ENCODE data around the gene MACROD2.

Gene MACROD2

DNA sequence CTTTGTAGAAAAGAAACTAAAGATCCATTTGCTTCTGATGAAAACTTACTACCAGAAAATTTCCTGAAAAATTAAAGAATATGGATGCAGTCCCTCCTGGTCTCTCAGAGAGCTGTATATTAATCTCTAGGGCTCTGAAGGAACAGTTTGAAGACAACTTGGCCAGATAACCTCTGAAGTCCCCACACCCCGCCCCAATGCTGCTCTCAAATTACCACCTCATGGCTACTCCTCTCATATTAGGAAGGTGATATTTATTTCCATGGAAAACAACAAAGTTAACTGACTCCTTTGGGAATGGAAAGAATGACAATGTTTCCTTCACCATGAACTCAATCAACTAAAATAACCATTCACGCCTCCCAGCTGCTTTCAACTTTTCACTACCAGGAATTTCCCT, 750.5 kb downstream of the MACROD2 start:
- Mint-ChIP-seq H3K27ac (no peak overlapping the region), H3K36me3 (no peaks in the 10 kb centered on the region), H3K9me3 (ENCODE audit: low read depth) (no peaks in the 10 kb centered on the region), H3K4me3 (no peak overlapping the region), H3K27me3 (no peaks in the 10 kb centered on the region), H3K4me1 (ENCODE audit: low read depth) (no peaks in the 10 kb centered on the region)

DNA sequence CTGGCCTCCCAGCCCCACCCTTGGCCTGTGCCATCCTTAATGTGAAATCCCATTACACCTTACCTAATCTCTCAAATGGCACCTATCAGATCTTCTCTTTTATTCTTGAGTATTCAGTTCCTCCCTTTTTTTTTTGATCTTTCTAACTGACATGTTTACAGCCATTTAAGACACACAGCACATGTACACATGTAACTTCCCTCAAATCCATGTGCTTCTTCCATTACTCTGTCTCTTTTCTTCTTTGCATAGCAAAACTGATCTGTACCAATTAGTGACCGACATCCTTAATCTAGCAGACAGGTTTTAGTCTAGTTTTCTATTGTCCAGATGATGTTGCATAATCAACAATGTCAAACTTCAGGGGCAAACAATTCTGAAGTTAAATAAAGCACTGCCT, 755.9 kb downstream of the MACROD2 start:
- Mint-ChIP-seq H3K27ac (no peak overlapping the region), H3K4me3 (no peak overlapping the region), H3K27me3 (no peaks in the 10 kb centered on the region), H3K4me1 (ENCODE audit: low read depth) (no peaks in the 10 kb centered on the region), H3K9me3 (ENCODE audit: low read depth) (peaks cover 6% of the 10 kb centered on the region), H3K36me3 (no peaks in the 10 kb centered on the region)

DNA sequence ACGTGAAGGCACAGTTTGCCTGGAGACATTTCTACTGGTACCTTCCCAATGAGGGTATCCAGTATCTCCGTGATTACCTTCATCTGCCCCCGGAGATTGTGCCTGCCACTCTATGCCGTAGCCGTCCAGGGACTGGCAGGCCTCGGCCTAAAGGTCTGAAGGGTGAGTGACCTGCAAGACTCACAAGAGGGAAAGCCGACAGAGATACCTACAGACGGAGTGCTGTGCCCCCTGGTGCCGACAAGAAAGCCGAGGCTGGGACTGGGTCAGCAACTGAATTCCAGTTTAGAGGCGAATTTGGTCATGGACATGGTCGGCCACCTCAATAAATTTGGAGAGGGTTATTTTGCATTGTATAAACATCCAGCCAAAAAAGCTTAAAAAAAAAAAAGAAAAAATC, 762.4 kb downstream of the MACROD2 start:
- H3K27ac Mint-ChIP-seq = no peak overlapping the region
- H3K27me3 Mint-ChIP-seq = no peaks in the 10 kb centered on the region
- no peaks in the 10 kb centered on the region for H3K9me3 Mint-ChIP-seq (ENCODE audit: low read depth)
- no peaks in the 10 kb centered on the region for H3K36me3 Mint-ChIP-seq
- no peaks in the 10 kb centered on the region for H3K4me1 Mint-ChIP-seq (ENCODE audit: low read depth)
- no peak overlapping the region for H3K4me3 Mint-ChIP-seq

DNA sequence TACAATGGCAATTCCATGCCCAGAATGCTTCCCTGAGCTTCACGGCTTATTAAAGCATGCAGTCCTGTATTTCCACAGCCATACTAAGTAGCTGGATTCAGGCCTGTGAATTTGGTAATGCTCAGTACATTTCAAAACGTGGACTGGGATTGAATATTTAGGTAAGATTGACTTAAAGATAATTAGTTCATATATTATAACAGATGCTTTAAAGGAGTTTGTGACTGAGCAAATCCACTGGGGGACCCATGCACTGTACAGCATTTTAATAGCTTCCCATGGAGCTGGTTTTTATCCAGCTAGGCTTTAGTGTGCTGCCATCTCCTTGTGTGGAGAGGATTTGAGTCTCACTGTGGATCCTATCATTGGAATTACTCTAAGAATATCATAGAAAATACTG, 763.0 kb downstream of the MACROD2 start:
- H3K9me3 Mint-ChIP-seq (ENCODE audit: low read depth) = no peaks in the 10 kb centered on the region
- no peaks in the 10 kb centered on the region for H3K36me3 Mint-ChIP-seq
- H3K4me3 Mint-ChIP-seq = no peak overlapping the region
- no peaks in the 10 kb centered on the region for H3K4me1 Mint-ChIP-seq (ENCODE audit: low read depth)
- no peaks in the 10 kb centered on the region for H3K27me3 Mint-ChIP-seq
- H3K27ac Mint-ChIP-seq = no peak overlapping the region

DNA sequence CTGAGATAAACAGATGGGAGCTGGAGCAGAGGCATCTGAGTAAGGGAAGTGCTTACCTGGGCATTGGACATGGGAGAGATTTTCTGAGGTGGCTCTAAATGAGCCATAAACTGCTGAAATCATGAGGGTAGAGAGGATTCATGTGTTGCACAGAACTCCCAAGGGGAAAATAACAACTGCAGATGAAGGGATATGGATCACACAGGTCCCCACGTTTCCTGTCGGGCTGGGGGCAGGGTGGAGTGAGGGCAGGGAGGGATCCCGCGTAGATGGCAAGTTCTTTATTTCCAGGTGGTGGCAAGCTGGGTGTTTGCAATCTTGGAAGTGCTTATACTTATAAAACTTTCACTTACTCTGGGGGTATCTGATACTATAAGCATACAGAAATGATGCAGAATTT, 764.7 kb downstream of the MACROD2 start:
- Mint-ChIP-seq H3K27ac (no peak overlapping the region), H3K4me3 (no peak overlapping the region), H3K36me3 (no peaks in the 10 kb centered on the region), H3K4me1 (ENCODE audit: low read depth) (no peaks in the 10 kb centered on the region), H3K27me3 (no peaks in the 10 kb centered on the region), H3K9me3 (ENCODE audit: low read depth) (no peaks in the 10 kb centered on the region)

DNA sequence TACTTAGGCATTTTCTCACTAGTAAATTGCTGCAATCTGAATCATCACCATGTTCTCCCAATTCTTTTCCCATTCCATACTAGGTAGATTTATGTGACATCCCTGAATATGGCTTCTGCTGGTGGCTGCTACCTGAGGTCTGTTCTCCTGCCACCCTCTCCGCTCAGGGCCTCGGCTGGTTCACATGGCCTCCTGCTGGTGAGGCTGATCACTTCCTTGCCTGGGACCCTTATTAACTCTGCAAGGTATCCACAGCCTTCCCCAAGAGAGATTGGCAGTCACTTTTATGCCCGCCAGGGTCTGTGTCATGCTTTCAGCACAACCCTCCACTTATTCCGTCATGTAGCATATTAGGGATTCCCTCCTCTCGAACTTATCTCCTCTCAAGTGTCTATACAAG, 766.6 kb downstream of the MACROD2 start:
- Mint-ChIP-seq H3K27ac (no peak overlapping the region), H3K27me3 (no peaks in the 10 kb centered on the region), H3K4me1 (ENCODE audit: low read depth) (no peaks in the 10 kb centered on the region), H3K36me3 (no peaks in the 10 kb centered on the region), H3K4me3 (no peak overlapping the region), H3K9me3 (ENCODE audit: low read depth) (no peaks in the 10 kb centered on the region)

DNA sequence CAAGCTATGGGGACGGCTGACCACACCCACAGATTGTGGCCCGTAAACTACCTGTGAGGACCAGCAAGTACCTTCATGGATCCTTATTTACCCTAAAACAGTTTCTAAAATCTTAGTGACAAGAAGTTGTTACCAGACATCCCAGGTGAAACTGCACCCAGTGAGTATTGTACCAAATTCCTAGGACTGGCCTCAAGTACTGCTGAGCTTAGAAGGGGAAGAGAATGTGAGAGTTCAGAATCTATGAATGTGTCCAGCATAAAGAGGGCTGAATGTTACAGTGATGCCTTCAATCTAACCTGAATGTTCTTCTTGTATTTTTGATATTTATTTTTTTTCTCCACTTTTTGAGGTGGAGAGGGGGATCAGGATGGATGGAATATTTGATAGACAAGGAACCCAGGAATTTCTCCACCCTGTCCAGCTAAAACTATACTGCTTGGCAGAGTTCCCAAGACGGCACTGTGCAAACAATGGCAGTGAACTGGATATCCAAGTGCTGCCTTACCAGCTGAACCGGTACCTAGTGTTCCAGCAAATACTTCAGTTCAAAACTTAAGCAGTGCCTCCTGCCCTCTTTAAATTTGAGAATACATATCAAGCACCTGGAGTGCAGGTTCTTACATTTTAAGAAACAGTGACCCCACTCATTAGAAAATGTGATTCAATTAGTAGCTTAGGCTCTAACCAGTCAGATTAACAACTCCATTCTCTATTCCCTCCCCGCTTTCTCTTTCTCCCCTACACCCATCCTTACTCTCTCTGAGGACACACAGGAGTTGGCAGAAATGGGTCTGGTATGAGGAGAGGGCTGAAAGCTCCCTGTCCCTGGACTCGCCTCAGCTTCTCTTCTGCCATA, 769.4 kb downstream of the MACROD2 start:
- Mint-ChIP-seq H3K4me3 (no peak overlapping the region), H3K4me1 (ENCODE audit: low read depth) (no peaks in the 10 kb centered on the region), H3K27ac (no peak overlapping the region), H3K36me3 (no peaks in the 10 kb centered on the region), H3K27me3 (no peaks in the 10 kb centered on the region), H3K9me3 (ENCODE audit: low read depth) (peaks cover 3% of the 10 kb centered on the region)

DNA sequence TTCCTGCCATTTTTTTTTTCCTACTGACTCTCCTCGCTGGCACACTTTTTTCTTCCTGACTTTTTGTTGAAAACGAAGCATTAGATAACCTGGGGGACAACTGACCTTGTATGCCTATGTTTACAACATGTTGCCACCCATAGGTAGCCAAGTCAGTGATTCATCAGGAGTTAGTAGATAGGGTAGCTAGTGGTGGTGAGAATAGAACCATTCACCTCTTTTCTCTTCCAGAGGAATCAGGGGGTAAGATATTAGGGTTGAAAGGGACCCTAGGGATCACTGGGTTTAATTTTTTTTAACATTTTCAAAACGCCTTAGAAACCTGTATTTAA, 770.0 kb downstream of the MACROD2 start:
- Mint-ChIP-seq H3K4me3 (no peak overlapping the region), H3K27me3 (no peaks in the 10 kb centered on the region), H3K27ac (no peak overlapping the region), H3K4me1 (ENCODE audit: low read depth) (no peaks in the 10 kb centered on the region), H3K36me3 (no peaks in the 10 kb centered on the region), H3K9me3 (ENCODE audit: low read depth) (peaks cover 3% of the 10 kb centered on the region)

DNA sequence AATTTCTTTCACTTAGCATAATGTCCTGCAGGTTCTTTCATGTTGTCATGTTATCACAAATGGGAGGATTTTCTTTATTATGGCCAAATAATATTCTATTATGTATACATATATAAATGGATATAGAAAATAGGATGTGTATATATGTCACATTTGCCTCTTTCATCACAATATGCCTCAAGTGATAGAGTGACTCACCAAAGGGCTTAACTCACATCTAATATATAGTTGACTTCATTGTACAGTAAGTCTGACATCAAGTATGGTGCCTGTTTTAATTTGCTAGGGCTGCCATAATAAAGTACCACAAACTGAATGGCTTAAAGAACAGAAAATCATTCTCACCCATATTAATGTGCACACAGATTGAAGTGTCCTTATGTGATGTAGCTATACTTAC, 778.2 kb downstream of the MACROD2 start:
- H3K27me3 Mint-ChIP-seq = no peaks in the 10 kb centered on the region
- no peak overlapping the region for H3K27ac Mint-ChIP-seq
- H3K9me3 Mint-ChIP-seq (ENCODE audit: low read depth) = peaks cover 4% of the 10 kb centered on the region
- H3K4me3 Mint-ChIP-seq = no peak overlapping the region
- no peaks in the 10 kb centered on the region for H3K4me1 Mint-ChIP-seq (ENCODE audit: low read depth)
- no peaks in the 10 kb centered on the region for H3K36me3 Mint-ChIP-seq

DNA sequence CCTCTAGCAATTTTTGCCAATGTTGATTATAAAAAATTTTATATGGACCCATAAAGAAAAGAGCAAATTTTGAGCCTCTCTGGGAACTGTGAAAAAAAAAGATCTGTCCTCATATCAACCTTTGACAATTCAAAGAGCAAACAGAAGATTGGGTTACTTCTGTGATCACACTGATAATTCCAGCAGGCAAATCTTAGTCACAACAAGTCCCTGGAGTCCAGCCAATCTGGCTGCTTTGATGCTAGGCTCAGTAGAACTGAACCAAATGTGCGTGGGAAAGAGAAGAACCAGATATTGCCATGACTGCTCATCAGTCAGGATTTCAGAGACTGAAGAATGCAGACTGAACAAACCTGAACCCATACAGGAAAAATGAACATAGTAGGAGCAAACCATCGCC, 780.5 kb downstream of the MACROD2 start:
- no peak overlapping the region for H3K4me3 Mint-ChIP-seq
- H3K9me3 Mint-ChIP-seq (ENCODE audit: low read depth) = peaks cover 6% of the 10 kb centered on the region
- H3K4me1 Mint-ChIP-seq (ENCODE audit: low read depth) = no peaks in the 10 kb centered on the region
- H3K36me3 Mint-ChIP-seq = no peaks in the 10 kb centered on the region
- H3K27ac Mint-ChIP-seq = no peak overlapping the region
- H3K27me3 Mint-ChIP-seq = no peaks in the 10 kb centered on the region

DNA sequence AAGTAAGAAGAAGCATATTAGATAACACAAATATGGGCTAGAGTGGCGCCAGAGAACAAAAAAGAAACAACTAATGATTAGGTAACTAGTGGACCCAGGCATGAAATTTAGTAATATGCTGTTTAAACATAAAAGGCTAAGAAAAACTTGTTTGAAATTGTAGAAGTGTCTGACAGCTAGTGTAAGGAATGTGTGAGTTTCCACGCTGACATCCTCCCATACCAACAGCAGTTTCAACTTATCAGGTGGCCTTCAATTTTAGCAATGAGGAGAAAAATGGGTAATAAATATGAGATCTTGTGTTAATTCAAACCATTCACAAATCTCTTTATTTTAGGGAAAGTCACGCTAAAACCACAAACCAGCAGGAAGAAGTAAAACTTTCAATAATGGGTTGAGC, 782.3 kb downstream of the MACROD2 start:
- no peak overlapping the region for H3K4me3 Mint-ChIP-seq
- no peak overlapping the region for H3K27ac Mint-ChIP-seq
- peaks cover 10% of the 10 kb centered on the region for H3K9me3 Mint-ChIP-seq (ENCODE audit: low read depth)
- H3K27me3 Mint-ChIP-seq = no peaks in the 10 kb centered on the region
- H3K36me3 Mint-ChIP-seq = no peaks in the 10 kb centered on the region
- no peaks in the 10 kb centered on the region for H3K4me1 Mint-ChIP-seq (ENCODE audit: low read depth)

DNA sequence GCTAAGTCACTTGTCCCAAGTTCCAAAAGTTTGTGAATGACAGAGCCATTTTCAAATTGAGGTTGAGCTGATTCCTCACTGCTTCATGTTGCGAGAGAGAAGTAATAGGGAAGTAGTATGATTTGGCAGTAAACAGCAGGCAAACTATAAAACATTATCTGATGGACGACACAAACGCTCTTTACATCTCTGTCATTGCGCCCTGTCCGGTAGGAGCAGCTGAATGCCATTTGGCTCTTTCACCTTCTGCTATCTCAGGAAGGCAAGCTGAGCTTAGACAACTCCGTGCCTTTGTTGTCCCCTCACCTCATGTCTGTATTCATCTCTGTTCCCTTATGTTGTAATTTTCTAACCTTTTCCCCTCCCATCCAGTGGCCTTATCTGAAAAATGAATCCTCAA, 782.8 kb downstream of the MACROD2 start:
- Mint-ChIP-seq H3K9me3 (ENCODE audit: low read depth) (peaks cover 10% of the 10 kb centered on the region), H3K27ac (no peak overlapping the region), H3K4me3 (no peak overlapping the region), H3K27me3 (no peaks in the 10 kb centered on the region), H3K4me1 (ENCODE audit: low read depth) (no peaks in the 10 kb centered on the region), H3K36me3 (no peaks in the 10 kb centered on the region)

DNA sequence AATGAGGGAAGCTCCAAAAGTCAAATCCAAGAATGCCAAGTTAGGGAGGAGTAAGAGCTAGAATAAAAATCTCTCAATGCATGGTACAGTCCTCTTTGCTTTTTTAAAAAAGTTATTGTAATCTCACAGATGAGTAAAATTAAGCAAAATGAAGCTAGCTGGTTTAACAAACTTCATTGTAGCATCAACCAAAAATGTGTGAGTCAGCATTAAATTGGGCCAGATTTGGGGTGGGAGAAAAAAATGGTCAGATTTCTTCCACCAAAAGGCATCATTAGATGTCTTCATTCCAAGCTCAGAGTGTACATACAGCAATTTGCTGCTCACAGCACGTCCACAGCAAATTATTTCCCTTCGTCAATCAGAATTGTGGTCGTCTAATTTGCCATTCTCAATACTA, 783.6 kb downstream of the MACROD2 start:
- Mint-ChIP-seq H3K4me3 (no peak overlapping the region), H3K27me3 (no peaks in the 10 kb centered on the region), H3K4me1 (ENCODE audit: low read depth) (no peaks in the 10 kb centered on the region), H3K9me3 (ENCODE audit: low read depth) (peaks cover 14% of the 10 kb centered on the region), H3K36me3 (no peaks in the 10 kb centered on the region), H3K27ac (no peak overlapping the region)

DNA sequence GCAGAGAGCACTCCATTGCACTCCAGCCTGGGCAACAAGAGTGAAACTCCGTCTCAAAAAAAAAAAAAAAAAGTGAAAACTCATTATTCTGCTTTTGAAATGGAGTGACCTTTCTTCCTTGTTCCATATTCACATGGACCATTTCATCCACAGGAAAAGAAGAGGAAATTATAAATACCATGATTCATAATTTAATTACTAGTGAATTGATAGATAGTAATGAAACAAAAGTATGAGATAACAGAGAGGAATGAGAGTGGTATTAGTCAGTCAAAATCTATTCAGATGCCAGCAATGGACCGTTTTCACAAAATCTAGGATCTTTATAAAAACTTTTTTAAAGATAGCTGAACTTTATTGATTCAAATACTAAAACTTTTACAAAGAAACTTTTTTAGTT, 785.2 kb downstream of the MACROD2 start:
- Mint-ChIP-seq H3K27me3 (no peaks in the 10 kb centered on the region), H3K9me3 (ENCODE audit: low read depth) (peaks cover 18% of the 10 kb centered on the region), H3K36me3 (no peaks in the 10 kb centered on the region), H3K4me1 (ENCODE audit: low read depth) (no peaks in the 10 kb centered on the region), H3K27ac (no peak overlapping the region), H3K4me3 (no peak overlapping the region)

DNA sequence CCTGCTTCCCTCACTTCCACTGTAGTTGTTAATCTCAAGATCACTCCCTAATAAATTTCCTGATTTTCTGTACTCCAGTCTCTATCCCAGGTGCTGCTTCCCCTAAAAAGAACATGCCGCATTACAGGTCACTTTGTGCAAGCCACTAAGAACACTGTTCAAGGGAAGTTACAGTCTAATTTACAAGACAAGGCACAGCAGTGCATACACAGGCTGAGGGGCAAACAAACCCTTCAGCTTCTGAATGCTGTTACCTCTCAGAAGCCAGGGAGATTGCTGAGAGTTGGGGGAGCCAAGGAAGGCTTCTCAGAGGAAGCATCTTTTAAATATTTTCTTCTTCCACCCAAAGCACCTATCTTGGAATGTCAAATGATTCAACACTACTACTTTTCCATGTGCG, 787.4 kb downstream of the MACROD2 start:
- no peaks in the 10 kb centered on the region for H3K36me3 Mint-ChIP-seq
- H3K4me3 Mint-ChIP-seq = no peak overlapping the region
- H3K27me3 Mint-ChIP-seq = no peaks in the 10 kb centered on the region
- peaks cover 18% of the 10 kb centered on the region for H3K9me3 Mint-ChIP-seq (ENCODE audit: low read depth)
- no peak overlapping the region for H3K27ac Mint-ChIP-seq
- no peaks in the 10 kb centered on the region for H3K4me1 Mint-ChIP-seq (ENCODE audit: low read depth)

DNA sequence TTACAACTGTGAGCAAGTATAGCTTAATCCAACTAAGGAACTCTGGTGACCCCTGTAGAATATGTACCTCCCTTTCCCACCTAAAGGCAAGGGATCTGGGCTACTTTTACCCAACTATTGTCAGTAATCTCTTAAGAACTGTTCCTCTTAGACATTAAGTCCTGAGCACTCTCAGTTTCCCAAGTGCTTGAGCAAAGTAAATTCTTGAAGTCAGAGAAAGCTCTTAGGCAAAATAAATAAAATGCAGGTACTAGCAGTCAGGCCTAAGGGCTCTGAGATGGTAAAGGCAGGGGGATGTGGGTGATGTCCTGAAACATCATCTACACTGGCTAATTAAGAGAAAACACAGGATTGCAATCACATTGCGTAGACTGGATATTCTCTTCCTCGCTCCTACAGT, 788.5 kb downstream of the MACROD2 start:
- no peaks in the 10 kb centered on the region for H3K36me3 Mint-ChIP-seq
- peaks cover 11% of the 10 kb centered on the region for H3K9me3 Mint-ChIP-seq (ENCODE audit: low read depth)
- no peak overlapping the region for H3K4me3 Mint-ChIP-seq
- no peaks in the 10 kb centered on the region for H3K27me3 Mint-ChIP-seq
- no peak overlapping the region for H3K27ac Mint-ChIP-seq
- H3K4me1 Mint-ChIP-seq (ENCODE audit: low read depth) = no peaks in the 10 kb centered on the region
